Skin of body (tissue), 3 donors: ENCODE data around the gene TPT1. TPM values are rescaled to one million over a fixed set of nuclear protein-coding genes. Genes with fewer than 3 reads are reported as not detected.
"Not testable (repeated sequence)": the region's sequence is repeated elsewhere in the genome, so short reads cannot be mapped to it uniquely, and the experiment has no call there.

Source experiments
- DNase-seq: peaks from one replicate; lab custom pipeline; 2025; lab: John Stamatoyannopoulos, UW
- small RNA-seq: library from RNA; depleted of rRNA; stranded (forward); fragments of <200 nt; gene quantifications from one replicate; pipeline ENCODE3, GENCODE V24; 2014; ENCODE audit warnings: low replicate concordance
- total RNA-seq: library from RNA; depleted of rRNA; stranded (reverse); fragments of >200 nt; gene quantifications from one replicate; pipeline ENCODE4 v1.2.3, GENCODE V29; 2014

The TPT1 gene
- total RNA-seq, 1 donor from 2014 or later: 3,284 TPM

DNA sequence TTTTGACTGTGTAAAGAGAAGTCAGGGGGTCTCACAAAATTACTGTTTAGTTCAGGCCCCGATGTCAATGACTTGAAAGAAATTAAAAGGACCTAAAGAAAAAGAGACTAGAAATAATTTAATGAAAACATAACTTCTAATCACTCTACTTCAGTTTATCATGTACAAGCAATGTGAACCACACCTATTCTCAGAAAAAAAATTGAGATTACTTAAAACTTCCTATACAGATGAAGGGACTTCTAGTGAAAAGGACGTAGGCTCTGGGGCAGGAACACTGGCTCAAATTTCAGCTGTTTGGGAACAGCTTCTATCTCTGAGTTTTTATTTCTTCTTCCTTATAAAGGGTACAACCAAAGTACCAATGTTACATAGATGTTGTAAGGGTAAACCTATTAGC lies 38.0 kb downstream of the TPT1 start:
- DNase-seq: no peak

DNA sequence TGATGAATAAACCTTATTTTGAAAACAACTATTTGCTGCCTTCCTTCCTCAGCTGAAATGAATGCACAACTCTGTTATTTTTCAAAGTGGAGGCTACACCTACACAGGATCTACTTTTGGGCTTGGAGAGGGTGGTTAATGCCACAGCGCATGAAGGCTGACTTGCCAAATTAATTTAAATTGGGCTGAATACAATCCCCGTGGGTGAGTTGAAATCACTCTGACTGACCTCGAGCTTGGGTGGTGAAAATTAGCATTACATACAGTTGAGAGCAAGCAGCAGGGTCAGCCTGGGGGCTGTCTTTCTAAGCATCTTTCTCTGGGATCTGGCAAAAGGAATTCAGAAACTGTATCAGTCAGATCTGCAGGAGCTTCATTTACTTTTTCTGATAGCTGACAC lies 38.5 kb downstream of the TPT1 start:
- no peak for DNase-seq

DNA sequence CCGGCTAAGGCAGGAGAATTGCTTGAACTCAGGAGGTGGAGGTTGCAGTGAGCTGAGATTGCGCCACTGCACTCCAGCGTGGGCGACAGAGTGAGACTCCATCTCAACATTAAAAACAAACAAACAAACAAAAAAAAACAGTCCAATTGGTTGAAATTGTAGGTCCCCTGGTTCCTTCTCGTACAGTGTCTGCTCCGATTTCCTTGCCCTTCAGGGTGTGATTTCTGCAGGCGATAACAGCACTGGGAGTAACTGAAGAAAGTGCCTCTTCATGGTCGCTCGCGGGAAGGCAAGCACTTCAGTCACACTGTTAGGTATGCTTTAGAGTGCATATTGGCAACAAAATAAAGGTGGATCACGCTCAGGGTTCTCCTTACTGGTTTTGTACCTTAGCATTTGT lies 39.7 kb downstream of the TPT1 start:
- no peak for DNase-seq

DNA sequence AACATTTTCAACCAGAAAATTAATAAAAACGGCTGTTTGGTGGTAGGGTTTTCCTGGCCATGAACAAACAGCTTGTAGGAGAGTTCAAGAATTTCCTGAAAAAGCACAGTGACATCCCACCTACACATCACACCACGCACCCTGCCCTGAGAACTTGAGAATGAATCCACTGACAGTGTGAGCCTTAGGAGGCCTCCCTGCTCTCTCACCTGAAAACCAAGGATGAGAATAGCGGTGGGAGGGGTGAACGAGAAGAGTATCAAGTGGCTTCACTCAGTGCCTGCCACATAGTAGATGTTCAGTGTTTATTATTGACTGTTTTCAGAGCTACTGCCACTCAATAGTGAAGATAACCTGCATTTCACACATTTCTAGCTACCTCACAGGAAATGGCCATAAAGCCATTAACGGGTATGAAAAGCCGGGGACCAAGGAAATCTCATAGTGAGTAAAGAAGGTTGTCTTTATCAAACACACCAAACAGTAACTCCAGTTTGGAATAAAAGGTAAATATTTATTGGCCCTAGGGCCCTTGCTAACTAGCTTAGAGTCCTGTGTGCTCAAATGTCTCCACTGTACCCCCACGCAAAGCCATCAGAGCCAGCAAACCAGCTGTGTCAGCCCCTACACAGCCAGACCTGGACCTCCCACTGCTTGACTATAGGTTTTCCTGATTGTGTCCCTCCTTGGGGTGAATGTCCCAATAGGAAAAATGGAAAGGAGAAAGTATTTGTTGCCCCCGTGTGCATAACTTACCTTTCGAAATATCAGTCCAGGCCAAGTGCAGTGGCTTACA lies 40.6 kb downstream of the TPT1 start:
- no peak for DNase-seq

DNA sequence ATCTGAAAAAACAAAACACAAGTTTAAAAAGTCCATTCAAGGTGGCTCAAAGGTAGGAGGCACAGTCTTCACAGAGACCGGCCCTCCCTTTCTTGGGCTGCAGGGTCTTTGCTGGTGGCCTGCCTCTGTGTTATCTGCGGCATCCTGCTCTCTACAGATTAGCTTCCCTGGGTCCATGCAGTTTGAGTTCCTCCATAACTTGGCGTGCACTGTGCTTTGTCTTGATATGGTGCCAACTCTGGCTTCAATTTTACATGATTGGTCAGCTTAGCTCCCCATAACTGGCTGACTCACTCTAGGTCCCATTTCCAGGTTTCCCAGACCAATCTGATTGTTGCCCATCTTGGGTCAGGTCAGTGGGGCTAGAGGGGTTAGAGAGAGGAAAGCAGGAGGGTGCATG lies 41.8 kb downstream of the TPT1 start:
- DNase-seq: no peak

DNA sequence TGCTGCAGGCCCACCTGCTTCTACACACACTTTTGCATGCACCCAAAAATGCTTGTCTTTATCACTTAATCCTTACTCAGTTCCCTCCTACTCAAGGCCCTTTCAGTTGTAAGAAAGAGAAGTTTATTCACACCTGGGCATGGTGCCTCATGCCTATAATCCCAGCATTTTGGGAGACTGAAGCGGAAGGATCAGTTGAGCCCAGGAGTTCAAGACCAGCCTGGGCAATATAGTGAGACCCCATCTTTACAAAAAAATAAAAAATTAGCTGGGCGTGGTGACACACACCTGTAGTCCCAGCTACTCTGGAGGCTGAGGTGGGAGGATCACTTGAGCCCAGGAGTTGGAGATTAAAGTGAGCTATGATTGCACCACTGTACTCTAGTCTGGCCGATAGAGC lies 42.4 kb downstream of the TPT1 start:
- DNase-seq: not testable (repeated sequence)

DNA sequence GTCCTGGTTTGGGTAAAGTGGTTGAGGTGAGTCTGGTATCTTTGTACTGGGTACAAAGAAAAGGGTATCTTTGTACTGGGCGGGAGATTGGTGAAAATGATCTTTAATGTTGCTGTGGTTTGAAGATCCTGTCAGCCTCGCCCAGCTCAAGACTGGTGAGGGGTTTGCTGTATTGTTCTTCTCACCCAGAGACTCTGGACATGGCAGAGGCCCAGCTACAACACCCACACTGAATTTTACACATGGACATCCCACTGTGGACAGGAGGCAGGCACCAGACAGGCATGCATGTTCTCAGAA lies 42.8 kb downstream of the TPT1 start:
- no peak for DNase-seq

DNA sequence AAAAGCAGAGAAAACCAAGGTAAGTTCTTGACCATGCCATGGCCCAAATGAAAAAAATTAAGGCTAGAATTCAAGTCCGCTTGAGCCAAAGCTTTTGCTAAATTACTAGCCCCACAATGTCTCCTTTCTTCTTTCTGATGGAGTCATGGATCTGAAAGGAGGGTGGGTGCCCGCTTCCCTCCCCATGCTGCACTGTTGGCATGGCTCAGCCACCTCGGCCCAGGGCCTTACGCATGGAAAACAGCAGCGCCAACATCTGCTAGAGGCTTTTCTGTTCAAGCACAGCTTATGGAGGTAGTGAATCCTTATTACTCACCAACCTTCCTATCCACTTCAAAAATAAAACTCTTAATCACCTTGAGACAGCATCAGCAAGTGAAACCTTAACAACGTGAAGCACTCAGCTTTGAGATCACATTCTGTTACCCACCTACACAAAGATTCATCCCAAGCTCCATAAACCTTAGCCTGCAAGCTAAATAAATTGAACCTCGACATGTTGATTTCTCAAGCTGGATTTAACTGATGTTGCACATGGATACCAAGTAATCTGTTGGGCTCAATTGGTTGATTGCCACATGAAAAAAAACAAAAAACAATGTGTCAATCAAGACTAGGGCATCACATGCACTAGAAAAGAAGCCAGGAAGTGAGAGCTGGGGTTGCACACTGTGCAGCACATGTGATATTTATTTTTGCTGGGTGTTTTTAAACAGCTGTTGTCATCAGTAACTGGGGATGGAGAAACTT lies 43.4 kb downstream of the TPT1 start:
- DNase-seq: no peak

DNA sequence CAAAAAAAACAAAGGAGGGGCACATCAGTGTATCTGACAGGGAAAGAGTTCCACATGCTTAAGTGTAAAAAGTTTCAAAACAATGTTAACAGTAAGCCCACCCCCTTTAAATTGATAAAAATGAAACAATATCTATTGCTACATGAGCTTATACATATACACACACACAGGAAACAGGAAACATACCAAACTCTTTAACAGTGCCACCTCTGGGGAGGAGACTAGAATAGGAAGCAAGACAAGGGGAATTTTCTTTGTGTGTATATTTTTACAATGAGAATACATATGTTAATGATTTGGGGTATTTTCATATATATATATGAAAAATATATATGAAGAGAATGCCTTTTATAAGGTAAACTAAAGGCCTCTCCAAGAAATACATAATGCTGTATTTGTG lies 44.7 kb downstream of the TPT1 start:
- no peak for DNase-seq

DNA sequence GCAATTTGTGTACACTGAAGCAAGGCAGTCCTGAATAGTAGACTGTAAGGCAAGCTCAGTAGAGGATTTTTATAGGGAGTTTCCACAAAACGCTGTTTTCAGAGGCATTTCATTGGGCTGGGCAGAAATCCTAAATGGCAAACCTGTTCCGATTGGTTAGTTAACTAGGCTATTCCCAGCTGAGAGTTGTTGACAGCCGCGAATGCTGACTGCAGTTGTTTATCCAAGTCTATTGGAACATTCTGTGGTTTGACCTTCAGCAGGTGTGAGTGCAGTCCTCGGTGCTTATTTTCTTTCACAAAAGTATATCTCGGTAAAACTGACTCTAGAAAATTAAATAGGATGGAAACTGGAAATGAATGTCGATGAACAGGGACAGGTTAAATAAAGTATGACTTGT lies 45.4 kb downstream of the TPT1 start:
- DNase-seq: no peak

DNA sequence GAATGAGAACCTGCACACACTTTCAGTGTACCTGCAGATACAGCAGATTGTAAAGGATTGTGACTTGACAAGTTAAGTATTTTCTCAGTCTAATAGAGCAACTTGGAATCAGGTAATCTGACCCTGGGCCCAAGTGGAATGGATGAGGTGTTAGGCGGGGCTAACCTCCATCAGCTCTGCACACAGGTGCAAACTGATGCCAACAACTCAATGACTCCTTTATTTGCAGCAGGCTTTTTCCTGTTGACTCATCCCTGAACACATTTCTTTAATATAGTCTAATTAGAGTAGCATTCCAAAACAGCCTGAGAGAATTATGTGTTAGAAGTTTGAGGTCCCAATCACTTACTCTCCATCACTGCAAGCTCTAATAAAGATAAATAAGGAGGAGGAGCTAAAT lies 48.8 kb downstream of the TPT1 start:
- no peak for DNase-seq

DNA sequence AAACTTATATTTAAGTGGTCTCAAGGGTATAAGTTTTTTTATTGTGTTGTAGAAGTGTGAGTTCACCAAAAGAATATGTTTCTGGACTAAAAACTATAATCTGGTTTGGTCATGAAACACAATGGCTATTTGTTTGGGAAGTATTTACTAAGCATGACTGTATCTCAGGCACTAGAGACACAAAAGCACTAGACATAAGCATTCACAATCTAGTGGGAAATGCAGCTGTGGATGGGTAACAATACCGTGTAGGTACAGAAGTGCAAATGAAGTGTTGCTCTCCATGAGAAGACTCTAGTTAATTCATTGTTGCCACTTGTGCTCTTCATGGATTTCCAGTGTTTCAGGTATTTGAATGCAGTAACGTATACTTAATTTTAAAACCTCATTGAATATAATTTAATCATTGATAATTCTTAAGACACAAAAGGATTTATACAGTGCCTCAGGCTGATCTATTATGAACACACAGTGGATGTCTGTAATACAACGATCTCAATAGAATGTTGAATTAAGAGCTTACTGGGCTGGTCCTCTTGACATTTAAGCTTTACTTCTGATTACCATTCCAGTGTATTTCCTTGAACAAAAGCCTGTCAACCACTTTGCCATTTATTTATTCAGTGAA lies 50.9 kb downstream of the TPT1 start:
- DNase-seq: no peak

Small RNA genes lying within 50 kb of the gene (small RNA-seq; reads per million reads assigned to genes)
- gene SNORA31: 6.2 reads per million, percentile 91 among the genes with 10 or more reads in this experiment

Other genes with a start within 250 kb of the TPT1 start
- gene GTF2F2, start 220.7 kb downstream of the TPT1 start, total RNA-seq: 22.6 TPM
- gene KCTD4, start 140.1 kb downstream of the TPT1 start, total RNA-seq: 0.20 TPM
- gene SLC25A30, start 77.2 kb upstream of the TPT1 start, total RNA-seq: 10.5 TPM
- gene COG3, start 123.8 kb upstream of the TPT1 start, total RNA-seq: 40.9 TPM